ENCODE data around the gene LIN37. TPM values are rescaled to one million over a fixed set of nuclear protein-coding genes. Genes with fewer than 3 reads are reported as not detected.

LIN37 gene
- total and polyA plus RNA-seq, 9 of the 15 experiments (the other 6 are each of a cell fraction or from before 2014, with no cell fraction given), result 1.2 to 12.5 (median 8.6) TPM

DNA sequence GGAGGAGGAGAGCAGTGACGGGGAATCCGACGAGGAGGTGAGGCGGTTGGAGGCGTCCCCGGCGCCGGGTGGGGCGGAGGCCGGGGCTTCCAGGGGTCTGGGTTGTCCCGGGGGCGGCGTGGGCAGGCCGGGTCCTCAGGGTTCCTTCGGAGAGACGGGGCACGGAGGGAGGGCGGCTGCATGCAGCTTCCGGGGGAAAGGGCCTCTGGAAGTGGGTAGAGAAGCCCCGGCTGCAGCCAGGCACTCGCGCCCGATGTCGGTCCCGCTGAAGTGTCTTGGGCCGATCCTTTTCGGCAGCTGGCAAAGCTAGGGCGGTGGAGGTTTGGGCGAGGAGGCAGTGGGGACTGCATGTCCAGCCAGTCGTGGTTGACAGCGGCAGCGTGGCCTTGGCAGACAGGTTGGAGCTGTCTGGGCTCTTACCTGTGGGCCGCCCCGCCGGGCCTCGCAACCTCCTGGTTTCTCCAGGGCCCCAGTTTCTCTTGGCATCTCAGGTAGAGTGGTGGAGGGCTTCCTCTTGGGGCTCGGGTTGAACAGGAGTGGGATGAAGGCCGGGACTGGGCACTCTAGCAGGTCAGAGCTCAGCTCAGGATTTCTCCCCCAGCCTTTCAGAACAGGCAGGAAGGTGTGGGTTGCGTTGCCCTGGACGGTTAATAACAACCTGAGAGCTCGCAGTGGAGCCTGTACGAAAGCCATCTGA lies 29.9 kb upstream of the LIN37 start (continued):
- TF ChIP-seq, protein P1, sequence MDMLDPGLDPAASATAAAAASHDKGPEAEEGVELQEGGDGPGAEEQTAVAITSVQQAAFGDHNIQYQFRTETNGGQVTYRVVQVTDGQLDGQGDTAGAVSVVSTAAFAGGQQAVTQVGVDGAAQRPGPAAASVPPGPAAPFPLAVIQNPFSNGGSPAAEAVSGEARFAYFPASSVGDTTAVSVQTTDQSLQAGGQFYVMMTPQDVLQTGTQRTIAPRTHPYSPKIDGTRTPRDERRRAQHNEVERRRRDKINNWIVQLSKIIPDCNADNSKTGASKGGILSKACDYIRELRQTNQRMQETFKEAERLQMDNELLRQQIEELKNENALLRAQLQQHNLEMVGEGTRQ (CRISPR knock-in tag; IDR thresholded peaks at IDR 0.05), result no peak
- TF ChIP-seq ZNF134 (CRISPR knock-in tag; conservative IDR thresholded peaks at IDR 0.05) (no peak), CHD2 (IDR thresholded peaks at IDR 0.05; ENCODE audit: low read depth, low read length) (no peak), TRIM24 (IDR thresholded peaks at IDR 0.05) (no peak), FOXP4 (CRISPR knock-in tag; IDR thresholded peaks at IDR 0.05; ENCODE audit: borderline replicate concordance) (0 out of 2 replicates have a peak, but pooled peaks have one; percentile 39), ZNF561 (CRISPR knock-in tag; conservative IDR thresholded peaks at IDR 0.05) (no peak), SMARCB1 (IDR thresholded peaks at IDR 0.05; ENCODE audit: insufficient read length, low read depth) (no peak), CBX2 (IDR thresholded peaks at IDR 0.05; ENCODE audit: insufficient read depth, low read length, poor library complexity, severe bottlenecking) (no peak), MBD1 (CRISPR knock-in tag; IDR thresholded peaks at IDR 0.05) (no peak), ZNF41 (CRISPR knock-in tag; conservative IDR thresholded peaks at IDR 0.05) (no peak), ARID1B (IDR thresholded peaks at IDR 0.05) (no peak), ELF4 (CRISPR knock-in tag; IDR thresholded peaks at IDR 0.05) (no peak), POLR2G (IDR thresholded peaks at IDR 0.05; ENCODE audit: low read depth, low read length) (no peak), MYNN (IDR thresholded peaks at IDR 0.05) (no peak), MYNN (CRISPR knock-in tag; IDR thresholded peaks at IDR 0.05) (no peak), SMARCC2 (IDR thresholded peaks at IDR 0.05; ENCODE audit: low read depth) (no peak), ZNF589 (CRISPR knock-in tag; IDR thresholded peaks at IDR 0.05; ENCODE audit: low read depth) (no peak)
- TF ChIP-seq, protein P2, sequence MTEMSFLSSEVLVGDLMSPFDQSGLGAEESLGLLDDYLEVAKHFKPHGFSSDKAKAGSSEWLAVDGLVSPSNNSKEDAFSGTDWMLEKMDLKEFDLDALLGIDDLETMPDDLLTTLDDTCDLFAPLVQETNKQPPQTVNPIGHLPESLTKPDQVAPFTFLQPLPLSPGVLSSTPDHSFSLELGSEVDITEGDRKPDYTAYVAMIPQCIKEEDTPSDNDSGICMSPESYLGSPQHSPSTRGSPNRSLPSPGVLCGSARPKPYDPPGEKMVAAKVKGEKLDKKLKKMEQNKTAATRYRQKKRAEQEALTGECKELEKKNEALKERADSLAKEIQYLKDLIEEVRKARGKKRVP (CRISPR knock-in tag; IDR thresholded peaks at IDR 0.05), result no peak
- TF ChIP-seq, protein P3, sequence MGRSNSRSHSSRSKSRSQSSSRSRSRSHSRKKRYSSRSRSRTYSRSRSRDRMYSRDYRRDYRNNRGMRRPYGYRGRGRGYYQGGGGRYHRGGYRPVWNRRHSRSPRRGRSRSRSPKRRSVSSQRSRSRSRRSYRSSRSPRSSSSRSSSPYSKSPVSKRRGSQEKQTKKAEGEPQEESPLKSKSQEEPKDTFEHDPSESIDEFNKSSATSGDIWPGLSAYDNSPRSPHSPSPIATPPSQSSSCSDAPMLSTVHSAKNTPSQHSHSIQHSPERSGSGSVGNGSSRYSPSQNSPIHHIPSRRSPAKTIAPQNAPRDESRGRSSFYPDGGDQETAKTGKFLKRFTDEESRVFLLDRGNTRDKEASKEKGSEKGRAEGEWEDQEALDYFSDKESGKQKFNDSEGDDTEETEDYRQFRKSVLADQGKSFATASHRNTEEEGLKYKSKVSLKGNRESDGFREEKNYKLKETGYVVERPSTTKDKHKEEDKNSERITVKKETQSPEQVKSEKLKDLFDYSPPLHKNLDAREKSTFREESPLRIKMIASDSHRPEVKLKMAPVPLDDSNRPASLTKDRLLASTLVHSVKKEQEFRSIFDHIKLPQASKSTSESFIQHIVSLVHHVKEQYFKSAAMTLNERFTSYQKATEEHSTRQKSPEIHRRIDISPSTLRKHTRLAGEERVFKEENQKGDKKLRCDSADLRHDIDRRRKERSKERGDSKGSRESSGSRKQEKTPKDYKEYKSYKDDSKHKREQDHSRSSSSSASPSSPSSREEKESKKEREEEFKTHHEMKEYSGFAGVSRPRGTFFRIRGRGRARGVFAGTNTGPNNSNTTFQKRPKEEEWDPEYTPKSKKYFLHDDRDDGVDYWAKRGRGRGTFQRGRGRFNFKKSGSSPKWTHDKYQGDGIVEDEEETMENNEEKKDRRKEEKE (IDR thresholded peaks at IDR 0.05; ENCODE audit: borderline replicate concordance in 1 of 2, control insufficient read depth in 1 of 2, low read depth in 2 of 2, low read length in 1 of 2), result no peak

All from K562 (cell line).